Stimulated activated CD4-positive, alpha-beta T cell treated with anti-CD3 and anti-CD28 coated beads, Interleukin-2, amount 100 ng/mL, for 24 hours (primary cell): ENCODE measurements around the gene FMNL2.

Experiments used
- DNase-seq, 2 donors: peaks; one replicate each; pipeline ENCODE4 v3.0.0-alpha.2; 2020

The FMNL2 gene

DNA sequence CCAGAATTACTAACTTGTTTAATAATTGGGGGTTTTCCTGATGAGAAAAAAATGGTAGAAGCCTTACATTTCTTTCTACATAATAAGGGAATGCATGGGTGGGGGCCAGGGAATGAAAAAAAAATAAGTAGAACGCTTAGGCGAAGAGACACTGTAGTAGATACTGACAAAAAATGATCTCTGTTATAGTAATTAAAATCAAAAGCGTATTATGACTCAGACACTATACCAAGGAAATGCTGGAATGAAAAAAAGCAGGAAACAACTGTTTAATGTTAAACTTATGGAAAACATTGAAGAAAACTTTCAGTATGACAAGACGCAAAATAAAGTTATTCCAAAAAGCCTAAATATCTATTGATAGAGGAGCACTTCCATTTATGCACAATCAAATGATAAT is 339.4 kb downstream of the FMNL2 start:
- DNase-seq: no peak

DNA sequence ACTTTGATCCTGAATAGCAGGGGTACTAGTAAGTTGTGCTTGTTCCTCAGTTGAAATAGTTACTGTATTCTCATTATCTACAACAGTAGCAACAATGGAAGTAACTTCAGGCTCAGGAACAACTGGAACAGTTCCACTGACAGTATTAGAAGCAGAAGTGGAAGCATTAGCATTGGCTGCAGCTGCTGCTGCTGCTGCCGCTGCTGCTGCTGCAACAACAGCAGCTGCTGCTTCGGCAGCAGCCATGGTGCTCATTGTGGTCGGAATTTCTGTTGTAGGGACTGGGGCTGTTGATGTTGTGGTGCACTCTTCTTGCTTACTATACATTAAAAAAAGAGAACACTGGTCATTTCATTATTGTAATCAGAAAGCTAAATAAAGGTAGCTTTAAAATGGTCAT is 341.5 kb downstream of the FMNL2 start:
- no peak for DNase-seq

DNA sequence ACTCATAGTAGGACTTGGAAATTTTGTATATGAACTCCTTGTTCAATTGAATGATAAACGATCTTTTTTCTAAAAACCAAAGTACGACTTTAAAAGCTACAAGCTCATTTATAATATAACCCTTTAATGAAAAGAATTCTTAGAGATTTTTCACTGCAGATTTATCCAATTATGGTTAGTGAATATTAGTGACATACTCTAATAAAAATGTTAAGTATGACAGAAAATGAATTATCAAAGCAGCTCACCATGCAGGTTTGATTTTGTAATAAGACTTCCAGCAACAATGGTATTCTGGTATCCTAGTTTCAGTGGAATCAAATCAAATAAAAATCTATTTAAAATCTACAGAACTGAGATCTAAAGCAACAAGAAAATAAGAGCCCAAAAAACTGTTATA is 343.8 kb downstream of the FMNL2 start:
- DNase-seq: no peak

DNA sequence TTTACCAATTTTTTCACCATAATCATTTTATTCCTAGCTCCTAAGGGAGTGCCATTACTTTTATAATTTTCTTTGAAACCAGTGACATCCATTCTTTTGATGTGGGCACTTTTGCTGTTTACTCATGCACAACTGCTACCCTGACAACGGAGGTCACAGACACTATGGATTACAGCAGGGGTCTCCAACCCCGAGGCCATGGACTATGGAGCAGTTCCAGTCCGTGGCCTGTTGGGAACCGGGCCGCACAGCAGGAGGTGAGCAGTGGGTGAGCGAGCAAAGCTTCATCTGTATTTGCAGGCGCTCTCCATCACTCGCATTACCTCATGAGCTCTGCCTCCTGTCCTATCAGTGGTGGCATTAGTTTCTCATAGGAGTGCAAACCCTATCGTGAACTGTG is 347.7 kb downstream of the FMNL2 start:
- no peak for DNase-seq

DNA sequence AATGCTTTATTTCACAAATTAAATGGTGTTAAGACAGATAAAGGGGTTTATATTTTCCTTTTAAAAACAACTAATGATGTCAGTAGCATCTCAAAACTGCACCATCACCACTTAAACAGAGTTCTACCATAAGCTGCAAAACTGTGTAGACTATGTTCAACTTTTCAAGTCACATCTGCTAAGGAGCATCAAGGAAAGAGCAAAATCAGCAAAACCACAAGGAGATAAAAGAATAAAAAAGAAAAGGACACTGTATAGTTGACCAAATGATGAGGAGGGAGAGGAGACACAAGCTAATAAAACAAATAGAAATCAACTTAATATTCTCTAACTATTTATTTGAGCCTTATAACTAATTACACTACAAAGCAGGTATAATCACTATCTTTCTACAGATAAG is 348.4 kb downstream of the FMNL2 start:
- no peak for DNase-seq

DNA sequence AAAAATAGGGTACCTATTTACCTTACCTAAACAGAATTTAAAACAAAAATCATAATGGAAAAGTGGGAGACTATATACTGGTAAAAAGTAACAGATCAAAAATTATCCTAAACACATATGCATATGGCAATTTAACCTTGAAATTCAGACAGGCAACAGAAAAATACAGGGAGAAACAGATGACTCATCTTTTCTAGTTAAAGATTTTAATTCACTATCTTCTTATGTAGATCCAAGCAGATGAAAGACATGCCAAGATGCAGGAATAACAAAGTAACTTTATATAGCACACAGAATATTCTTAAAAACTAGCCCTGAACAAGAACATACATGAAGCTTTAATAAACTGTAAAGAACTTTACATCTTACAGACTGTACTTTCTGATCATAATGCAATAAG is 351.3 kb downstream of the FMNL2 start:
- no peak for DNase-seq

DNA sequence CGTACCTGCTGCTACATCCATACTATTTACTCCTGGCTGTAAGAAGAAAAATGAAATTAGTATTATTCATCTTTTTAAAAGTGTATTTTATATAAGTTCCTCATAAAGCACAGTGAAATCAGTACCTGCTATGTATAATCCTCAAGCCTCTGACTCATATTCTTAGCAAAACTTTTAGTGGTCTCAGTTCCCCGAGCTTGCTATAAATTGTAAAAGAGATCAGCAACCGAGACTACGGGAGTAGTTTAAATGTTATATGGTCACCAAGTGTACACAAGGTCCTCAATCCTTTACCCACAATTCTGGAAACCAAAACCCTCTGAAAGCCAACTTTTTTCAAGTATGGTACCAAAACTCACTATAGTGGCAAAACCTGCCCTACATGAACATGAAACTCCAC is 358.1 kb downstream of the FMNL2 start:
- DNase-seq: no peak

DNA sequence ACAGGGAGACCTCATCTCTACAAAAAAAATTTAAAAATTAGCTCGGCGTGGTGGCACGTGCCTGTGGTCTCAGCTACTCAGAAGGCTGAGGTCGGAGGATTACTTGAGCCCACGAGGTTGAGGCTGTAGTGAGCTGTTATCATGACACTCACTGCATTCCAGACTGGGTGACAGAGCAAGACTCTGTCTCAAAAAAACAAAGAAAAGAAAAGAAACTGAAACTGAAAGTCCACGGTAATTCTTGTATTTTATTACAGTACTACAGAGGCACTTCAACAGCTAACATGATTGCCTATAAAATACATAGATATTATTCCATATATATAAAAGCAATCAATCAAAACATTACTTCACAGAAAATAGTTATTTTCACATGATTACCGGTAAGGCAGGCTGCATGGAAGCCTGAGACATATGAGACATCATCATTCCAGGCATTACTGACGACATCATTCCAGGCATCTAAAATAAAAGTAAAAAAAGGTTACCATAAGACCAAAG is 359.2 kb downstream of the FMNL2 start:
- peak; percentile 24 to 37 for DNase-seq

DNA sequence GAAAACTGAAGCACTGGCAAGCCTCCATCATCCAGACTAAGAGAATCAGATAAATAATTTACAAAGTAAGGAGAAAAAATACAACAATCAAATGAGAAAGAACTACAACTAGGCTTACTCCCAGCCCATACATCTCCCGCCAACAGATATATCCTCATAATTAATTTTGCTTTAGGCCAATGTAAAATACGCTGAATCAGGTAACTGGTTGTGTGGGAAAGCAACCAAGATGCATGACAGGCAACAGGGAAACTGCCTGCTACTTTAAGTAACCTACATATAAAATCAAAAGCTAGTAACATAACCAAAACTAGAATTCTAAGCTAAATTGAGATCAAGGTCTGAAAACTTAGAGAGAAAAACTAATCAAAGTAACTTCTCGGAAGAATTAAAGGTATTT is 360.8 kb downstream of the FMNL2 start:
- no peak for DNase-seq

DNA sequence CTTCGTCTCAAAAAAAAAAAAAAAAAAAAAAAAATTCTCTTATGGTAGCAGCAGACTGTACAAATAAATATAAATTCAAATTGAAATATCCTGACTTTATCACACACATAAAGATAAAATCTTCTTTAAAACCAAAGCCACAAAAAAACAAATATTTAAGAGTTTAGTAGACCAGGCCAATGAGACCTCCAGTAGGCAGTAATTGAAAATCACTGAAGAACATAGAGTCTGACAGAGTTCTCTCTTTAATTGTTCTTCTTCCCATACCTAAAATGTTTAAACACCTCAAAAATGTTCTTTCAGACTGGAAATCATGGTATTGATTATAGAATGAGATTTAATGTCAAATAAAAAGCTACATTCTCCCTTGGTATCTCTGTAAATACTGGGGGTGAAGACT is 361.5 kb downstream of the FMNL2 start:
- no peak for DNase-seq
